CD4-positive, alpha-beta T cell treated with Interleukin-1 beta for 1 hour (primary cell): ENCODE results near the gene NGB.
"Not testable (repeated sequence)": the region's sequence is repeated elsewhere in the genome, so short reads cannot be mapped to it uniquely, and the experiment has no call there.

Source experiments
- DNase-seq, 2 donors: peaks; one replicate each; pipeline ENCODE4 v3.0.0-alpha.2; 2020 to 2022

The NGB gene

GRCh38 chr14:77290705-77291104, 19.7 kb upstream of the NGB start:
- no peak for DNase-seq

DNA sequence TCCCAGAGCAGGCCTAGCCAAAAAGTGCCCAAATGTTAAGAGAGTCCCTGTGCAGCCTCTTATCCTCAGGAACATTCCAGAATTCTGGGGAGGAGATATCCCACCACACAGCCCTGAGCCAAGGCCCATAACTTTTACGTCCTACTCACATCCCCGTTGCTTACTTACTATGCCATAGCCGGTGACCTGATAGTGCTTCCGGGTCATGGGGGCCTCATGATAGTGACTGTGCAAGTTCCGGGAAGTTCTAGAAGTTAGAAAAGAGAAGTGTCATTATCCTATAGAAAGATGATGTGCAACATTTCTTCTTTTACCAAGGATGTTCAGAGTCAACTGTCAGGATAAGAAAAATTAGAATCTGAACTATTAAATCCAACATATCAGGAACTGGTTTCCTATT, 15.6 kb upstream of the NGB start:
- no peak for DNase-seq

DNA sequence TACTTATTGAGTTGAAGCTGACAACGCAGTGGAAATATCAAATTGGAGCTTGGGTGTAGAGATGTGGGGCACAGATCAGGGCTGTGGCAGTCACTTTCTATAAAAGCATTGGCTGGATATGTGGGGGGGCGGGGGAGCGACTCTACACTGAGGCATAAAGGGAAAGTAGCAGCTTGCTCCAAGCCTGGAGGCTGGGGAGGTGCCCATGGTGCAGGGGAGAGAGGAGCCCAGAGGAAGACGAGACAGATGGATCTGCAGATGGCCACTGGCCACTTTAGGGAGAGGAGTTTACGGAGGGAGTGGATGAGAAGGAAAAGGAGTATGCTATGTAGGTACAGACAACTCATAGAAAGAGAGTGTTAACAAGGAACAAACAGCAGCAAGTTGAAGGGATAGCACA, 13.5 kb upstream of the NGB start:
- DNase-seq = no peak

DNA sequence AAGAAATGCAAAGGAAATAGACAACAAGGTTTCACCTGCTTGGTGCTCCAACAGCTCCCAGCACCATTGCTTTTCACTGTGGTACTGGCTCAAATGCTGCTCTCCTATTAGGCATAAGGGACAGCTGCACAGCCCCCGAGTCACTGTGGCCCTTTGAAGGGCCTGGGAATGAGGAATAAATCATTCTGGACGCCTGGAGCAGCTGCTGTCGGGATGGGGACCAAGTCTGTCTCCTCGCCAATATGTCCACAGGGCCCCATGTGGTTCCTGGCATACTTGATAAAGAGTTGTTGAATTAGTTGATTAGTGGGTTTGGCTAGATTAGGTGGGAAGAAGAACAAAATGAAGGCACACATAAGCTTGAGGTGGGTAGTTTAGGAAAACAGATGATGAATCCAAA, 13.1 kb upstream of the NGB start:
- no peak for DNase-seq

GRCh38 chr14:77281852-77282410, 10.9 kb upstream of the NGB start:
- DNase-seq = no peak

GRCh38 chr14:77280921-77281320, 9.9 kb upstream of the NGB start:
- not testable (repeated sequence) for DNase-seq

DNA sequence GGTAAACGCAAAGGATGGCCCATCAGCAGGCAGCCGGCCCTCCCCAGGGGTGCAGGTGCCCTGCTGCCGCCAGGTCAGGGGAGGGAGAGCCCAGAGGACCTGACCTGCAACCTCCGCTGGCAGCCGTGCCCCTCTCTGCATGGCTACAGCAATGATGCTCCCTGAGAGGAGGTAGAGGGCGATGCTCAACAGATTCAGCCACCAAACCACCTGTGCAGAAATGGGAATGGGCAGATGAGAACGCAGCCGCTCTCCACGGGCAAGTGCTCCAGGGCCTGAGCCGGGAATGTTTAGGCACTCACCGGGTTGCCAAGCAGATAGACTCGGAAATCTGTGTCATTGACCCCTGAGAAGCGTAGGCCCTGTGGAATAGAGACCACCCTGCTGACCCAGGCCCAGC, 8.7 kb upstream of the NGB start:
- DNase-seq = no peak

DNA sequence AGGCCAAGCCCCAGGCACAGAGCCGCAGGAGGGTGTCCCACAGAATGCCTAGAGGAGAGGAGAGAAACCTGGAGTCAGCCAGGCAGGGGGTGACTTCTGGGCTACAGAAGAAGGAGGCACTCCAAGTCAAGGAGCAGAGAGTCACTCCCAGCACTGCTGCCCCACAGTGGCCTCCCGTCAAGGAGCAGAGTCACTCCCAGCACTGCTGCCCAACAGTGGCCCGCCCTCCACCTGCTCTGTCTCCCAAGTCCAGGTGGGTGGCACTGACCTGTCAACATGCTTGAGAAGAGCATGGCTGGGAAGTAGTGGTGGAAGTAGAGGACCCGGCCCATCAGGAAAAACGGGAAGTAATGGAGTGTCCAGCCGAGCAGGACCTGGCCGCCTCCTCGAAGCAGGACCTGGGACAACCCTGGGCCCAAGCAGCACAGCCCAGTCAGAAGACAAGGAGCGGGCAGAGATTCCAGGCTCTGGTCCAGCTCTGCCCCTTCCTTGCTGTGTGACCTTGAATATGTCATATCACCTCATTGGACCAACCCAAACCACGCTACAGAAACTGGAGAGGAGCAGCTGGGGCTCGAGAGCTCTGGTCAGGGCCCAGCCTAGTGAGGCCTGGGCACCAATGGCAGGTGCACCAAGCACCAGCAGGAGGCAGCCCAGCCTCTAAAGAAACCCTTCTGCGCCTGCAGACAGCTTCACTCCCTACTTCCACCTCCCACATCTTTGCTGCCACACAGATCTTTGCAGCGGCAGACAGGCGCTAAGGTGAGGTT, 7.6 kb upstream of the NGB start:
- DNase-seq = no peak

DNA sequence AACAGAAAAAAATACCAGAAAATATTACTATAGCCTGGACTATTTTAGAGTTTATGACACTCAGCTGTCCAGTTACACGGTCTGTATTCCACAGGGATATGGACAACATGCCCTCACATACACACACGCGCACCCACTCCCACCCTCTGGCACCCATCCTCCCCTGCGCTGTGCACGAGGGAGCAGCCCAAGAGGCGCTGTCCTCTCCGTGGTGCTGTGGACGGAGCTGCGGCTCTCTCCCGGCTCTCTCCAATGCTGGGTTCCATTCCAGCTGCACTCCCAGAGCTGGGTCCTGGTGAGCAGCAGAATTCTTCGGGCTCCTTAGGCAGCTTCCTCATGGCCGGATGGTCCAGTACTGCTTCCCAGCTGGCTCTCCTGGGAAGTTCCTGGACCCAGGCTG, 6.0 kb upstream of the NGB start:
- no peak for DNase-seq

DNA sequence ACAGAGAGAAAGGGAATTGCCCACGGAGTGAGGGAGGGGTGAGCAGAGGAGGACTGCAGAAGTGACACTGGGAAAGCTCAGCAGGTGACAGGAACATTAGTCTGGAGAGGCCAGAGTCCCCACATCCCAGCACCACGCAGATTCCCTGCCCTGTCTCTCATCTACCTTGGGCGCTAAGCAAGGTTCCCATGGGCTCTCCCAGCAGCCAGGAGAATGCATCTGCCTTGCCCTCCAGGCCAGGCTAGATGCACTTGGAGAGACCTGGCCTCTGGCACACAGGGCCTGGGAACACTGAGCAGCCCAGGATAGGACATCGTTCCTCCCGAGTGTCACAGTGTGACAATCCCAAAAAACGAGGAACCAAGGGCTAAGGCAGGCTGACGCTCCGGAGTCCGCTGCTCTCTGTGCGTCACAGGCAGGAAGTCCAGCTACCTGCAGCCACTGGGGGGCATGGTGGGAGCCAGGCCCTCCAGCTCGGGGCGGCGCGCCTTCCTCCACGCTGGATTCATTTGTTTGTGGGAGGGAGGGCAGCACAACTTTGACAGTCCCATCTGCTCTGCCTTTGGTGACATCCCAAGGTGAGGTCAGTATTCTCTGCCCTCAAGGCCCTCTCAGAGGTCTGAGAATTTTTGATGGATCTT, 5.4 kb upstream of the NGB start:
- no peak for DNase-seq

- DNase-seq = no peak
Observed at GRCh38 chr14:77275601-77276017, 4.6 kb upstream of the NGB start.

GRCh38 chr14:77275041-77275580, 4.1 kb upstream of the NGB start:
- no peak for DNase-seq

- no peak for DNase-seq
Observed at GRCh38 chr14:77273796-77274195, 2.8 kb upstream of the NGB start.

DNA sequence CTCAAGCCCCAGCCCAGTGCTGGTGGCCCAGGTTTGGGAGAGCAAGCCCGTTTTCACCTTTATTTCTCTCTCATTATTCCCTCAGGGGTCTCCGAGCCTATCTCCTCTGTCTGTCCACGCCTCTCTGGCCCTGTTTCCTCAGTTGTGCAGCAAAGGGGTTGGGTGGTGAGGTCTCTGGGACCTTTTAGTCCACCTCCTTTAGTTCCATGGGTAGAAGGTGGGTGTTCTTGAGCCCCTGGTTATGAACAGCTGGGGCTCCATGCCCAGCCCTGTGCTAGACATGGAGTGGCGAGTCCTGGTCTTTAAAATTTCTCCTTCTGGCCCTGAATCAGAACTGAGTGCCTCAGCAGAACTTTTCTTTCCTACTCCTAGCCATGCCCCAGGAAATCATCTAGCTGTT, 1.3 kb upstream of the NGB start:
- DNase-seq = no peak

GRCh38 chr14:77270361-77271112, 469 bp downstream of the NGB start:
- DNase-seq = no peak

DNA sequence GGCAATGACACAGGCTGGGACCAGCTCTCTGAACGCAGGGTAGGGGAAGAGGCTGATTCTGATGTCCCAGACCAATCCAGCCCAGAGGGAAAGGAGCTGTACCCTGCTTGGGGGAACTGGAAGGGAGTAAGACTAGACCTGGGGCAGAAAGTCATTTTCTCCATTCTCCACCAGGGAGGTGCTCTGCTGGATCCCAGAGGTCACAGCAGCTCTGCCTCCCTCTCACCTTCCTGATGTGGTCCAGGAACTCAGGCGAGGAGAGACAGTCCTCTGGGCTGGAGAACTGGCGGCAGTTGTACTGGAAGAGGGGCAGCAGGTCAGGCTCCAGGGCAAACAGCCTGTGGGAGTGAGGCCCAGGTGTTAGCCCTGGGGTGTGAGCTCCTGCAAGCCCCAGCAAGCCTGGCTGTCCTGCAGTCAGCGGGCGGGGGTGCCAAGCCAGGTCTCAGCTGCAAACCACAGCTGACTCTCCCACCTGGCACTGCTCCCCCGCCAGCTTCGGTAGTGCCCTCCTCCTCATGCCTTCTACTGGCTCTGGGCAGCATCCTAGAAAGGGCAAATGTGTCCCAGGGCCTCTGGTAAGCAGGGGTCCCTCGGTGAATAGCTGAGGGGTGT, 1.9 kb downstream of the NGB start:
- no peak for DNase-seq

- no peak for DNase-seq
Observed at GRCh38 chr14:77267937-77268699, 2.9 kb downstream of the NGB start.

- DNase-seq = no peak
Observed at GRCh38 chr14:77266336-77266735, 4.7 kb downstream of the NGB start.

DNA sequence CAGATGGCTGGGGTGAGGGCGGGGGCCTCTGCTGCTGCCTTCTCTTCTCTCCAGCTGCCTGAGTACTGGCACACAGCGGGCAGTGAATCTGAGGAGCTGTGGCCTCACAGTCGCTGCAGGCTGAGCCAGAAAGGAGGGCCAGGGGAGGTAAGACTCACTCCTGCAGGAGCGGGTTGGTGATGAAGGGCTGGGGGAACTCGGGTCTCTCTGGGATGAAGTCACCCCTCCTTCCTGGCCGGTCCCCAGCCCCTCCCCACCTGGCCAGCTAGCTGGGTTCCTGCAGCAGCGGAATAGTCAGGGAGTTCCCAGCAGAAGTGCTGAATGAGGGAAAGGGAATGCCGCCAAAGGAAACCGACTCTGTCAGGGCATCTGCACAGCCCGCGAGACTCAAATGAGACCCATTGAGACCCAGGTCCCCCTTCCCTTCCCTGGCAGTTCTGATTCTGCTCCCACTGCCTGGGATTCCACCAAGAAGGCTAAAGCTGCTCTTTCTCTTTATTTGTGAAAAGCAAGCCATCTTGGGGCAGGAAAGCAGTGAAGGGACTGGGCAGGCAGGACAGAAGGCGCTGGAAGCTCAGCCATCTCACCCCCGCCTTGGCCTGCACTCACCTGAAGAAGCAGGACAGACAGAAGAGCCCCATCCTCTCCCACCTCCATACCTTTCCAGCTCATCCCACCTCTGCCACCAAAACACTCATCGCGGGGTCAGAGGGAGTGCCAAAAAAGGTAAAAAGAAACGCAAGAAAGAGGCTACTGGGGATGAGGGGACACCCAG, 5.3 kb downstream of the NGB start:
- DNase-seq = no peak

DNA sequence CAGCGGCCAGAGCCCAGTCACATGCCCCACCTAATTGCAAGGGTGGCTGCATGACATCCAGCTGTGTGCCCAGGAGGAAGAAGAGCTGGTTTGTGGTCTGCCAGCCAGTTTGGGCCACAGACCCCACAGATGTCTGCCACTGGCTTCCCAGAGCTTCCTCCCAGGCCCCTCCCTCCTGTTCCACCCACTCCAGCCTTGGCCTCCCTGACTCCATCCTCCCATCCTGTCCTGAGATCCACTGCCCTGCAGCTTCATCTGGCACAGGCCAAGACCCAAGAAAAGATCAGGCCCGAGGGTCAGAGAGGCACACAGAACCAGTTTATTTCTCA, 5.9 kb downstream of the NGB start:
- no peak for DNase-seq

GRCh38 chr14:77264466-77265186, 6.4 kb downstream of the NGB start:
- DNase-seq = no peak
